Progenitor cell of endocrine pancreas (in vitro differentiated cells): ENCODE results near the gene UNC13C. TPM values are rescaled to one million over a fixed set of nuclear protein-coding genes. Genes with fewer than 3 reads are reported as not detected.

Experiments used
- DNase-seq: peaks from one replicate; pipeline ENCODE4 v3.0.0; 2021; ENCODE audit warnings: low spot score; ENCODE audit not compliant: unreplicated experiment
- H3K27ac Mint-ChIP-seq: 2 replicates; pipeline ENCODE4 v1.8.0; 2021; ENCODE audit warnings: mild to moderate bottlenecking, moderate library complexity, mixed read lengths
- H3K27me3 Mint-ChIP-seq: 2 replicates; pipeline ENCODE4 v1.8.0; 2021; ENCODE audit warnings: mixed read lengths
- H3K36me3 Mint-ChIP-seq: 2 replicates; pipeline ENCODE4 v1.8.0; 2022; ENCODE audit warnings: mixed read lengths; ENCODE audit not compliant: insufficient read depth
- H3K4me1 Mint-ChIP-seq: 2 replicates; pipeline ENCODE4 v1.8.0; 2021; ENCODE audit warnings: low read depth, mixed read lengths
- H3K4me3 Mint-ChIP-seq: 2 replicates; pipeline ENCODE4 v1.8.0; 2021; ENCODE audit warnings: low read depth, mild to moderate bottlenecking, moderate library complexity, mixed read lengths
- H3K9me3 Mint-ChIP-seq: 2 replicates; pipeline ENCODE4 v1.8.0; 2021; ENCODE audit warnings: low read depth, mixed read lengths
- CTCF ChIP-seq: fragments of 200-600 bp; sonication (generic); IDR thresholded peaks from one replicate; pipeline ENCODE4 v1.5.0; 2021; ENCODE audit warnings: antibody characterized with exemption, mild to moderate bottlenecking; ENCODE audit not compliant: unreplicated experiment
- total RNA-seq: library from RNA; stranded (reverse); gene quantifications from 2 replicates; pipeline ENCODE4 v1.2.1, GENCODE V29; 2021

Gene UNC13C
- total RNA-seq, 1 donor from 2014 or later: 7.3 TPM

DNA sequence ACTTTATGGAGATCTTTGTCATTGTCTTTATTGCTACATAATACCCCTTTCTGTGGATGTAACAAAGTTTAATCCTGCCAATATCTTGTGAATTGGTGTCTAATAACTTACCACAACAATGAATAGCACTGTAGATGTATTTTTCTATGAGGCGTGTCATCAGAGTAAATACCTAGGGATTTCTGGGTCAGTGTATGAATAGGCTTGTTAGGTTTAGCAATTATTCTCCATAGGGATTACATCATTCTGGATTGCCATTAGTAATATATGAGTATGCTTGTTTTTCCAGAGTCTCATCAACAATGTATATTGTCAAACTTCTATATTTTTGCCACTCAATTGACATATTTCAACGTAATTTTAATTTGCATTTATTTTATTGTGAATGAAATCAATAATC, 67.9 kb downstream of the UNC13C start:
- no peak for TF ChIP-seq CTCF
- Mint-ChIP-seq H3K4me1 (no peaks in the 10 kb centered on the region), H3K9me3 (no peaks in the 10 kb centered on the region), H3K27me3 (no peaks in the 10 kb centered on the region), H3K27ac (no peak overlapping the region), H3K36me3 (no peaks in the 10 kb centered on the region), H3K4me3 (no peak overlapping the region)
- DNase-seq: no peak

DNA sequence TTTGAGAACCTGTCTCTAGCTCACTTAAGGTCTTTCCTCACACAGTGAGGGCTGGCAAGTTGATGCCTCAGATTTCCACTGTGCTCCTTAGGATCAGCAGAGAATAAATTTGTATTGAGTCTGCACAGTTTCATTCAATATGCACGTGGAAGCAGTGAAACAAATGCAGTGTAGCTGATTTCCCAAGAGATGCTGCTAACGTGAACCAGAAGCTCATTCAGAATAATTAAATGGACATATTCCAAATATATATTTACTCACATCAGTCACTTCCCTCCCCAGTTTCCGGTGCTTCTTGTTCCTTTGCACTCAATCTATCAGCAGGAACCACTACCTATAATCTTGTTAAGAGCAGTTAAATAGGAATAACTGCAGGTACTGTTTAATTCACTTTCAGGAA, 86.1 kb downstream of the UNC13C start:
- no peak for DNase-seq
- no peak for TF ChIP-seq CTCF
- no peaks in the 10 kb centered on the region for H3K4me1 Mint-ChIP-seq
- H3K4me3 Mint-ChIP-seq: no peak overlapping the region
- no peaks in the 10 kb centered on the region for H3K27me3 Mint-ChIP-seq
- H3K9me3 Mint-ChIP-seq: no peaks in the 10 kb centered on the region
- no peaks in the 10 kb centered on the region for H3K36me3 Mint-ChIP-seq
- H3K27ac Mint-ChIP-seq: no peak overlapping the region

DNA sequence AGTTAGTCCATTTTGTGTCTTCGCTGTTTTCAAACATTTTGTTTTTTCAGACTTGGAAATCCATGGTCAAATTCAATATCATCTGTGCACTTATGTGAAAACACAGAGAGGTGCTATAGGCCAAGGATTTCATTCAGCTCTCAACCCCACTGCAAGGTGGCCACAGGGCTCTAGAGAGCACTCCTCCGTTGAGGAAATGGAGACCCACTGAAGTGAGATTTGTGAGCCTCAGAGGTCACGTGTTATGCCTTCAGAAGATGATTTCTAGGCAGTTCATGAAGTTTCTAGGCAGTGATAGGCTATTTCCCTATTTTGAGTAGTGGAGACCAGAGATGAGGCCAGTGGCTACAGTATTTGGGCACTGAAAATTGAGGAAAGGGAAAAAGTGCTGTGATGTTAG, 88.2 kb downstream of the UNC13C start:
- DNase-seq: no peak
- H3K4me3 Mint-ChIP-seq: no peak overlapping the region
- H3K9me3 Mint-ChIP-seq: no peaks in the 10 kb centered on the region
- no peaks in the 10 kb centered on the region for H3K27me3 Mint-ChIP-seq
- no peak overlapping the region for H3K27ac Mint-ChIP-seq
- no peaks in the 10 kb centered on the region for H3K36me3 Mint-ChIP-seq
- no peaks in the 10 kb centered on the region for H3K4me1 Mint-ChIP-seq
- no peak for TF ChIP-seq CTCF

DNA sequence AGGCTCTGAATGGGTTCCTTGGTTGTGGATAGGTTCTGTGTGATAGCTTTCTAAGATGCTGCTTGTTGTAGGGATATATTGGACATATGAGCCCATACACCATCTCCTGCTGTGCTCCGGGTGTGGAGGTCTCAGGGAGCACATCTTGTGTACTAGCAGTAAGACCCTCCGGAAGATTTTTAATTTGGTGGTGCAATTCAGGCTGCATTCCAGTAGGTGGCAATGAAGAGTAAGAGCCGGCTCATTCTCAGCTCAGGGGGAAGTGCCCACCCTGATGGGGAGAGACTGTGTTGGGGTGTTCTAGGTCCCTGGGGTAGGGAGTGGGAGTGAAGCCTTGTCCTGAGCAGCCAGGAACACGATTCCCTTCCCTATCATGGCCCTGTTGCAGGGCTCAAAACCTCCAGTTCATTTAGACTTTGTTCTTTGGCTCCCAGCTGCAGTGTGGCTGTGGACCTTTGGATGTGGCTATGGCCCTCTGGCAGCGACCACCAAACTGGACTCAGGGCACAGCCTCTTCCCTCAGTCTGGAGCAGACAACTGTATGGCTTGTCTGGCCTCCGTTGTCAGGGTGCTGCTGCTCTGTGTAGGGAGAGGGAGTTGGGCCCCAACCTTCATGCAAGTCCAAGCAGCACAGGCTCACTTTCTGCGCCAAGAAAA, 104.7 kb downstream of the UNC13C start:
- Mint-ChIP-seq H3K27me3 (no peaks in the 10 kb centered on the region), H3K27ac (no peak overlapping the region), H3K9me3 (peaks cover 5% of the 10 kb centered on the region), H3K4me1 (no peaks in the 10 kb centered on the region), H3K4me3 (no peak overlapping the region), H3K36me3 (no peaks in the 10 kb centered on the region)
- DNase-seq: peak; percentile 15
- peak; percentile 69 for TF ChIP-seq CTCF

DNA sequence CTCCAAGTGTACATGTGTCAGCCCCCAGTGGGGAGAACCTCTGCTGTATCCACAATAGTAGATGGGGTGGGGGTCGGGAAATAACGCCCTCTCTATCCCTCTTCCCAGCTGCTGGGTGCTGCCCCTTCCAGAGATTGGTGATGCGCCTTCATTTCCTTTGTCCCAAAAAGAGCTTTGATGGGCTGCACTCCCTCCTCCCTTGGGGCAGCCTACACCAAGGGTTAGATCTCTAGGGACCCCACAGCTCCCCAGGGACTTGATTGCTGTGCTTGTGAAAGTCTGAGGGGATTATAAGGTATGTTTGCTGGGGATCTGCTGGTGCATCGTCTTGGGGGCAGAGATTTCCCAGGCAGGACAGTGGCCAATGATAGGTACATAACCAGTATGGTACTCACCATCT, 105.3 kb downstream of the UNC13C start:
- Mint-ChIP-seq H3K36me3 (no peaks in the 10 kb centered on the region), H3K27me3 (no peaks in the 10 kb centered on the region), H3K27ac (no peak overlapping the region), H3K4me1 (no peaks in the 10 kb centered on the region), H3K4me3 (no peak overlapping the region), H3K9me3 (peaks cover 5% of the 10 kb centered on the region)
- no peak for DNase-seq
- TF ChIP-seq CTCF: no peak
